Activated CD4-positive, alpha-beta T cell treated with anti-CD3 and anti-CD28 coated beads for 24 hours (primary cell): ENCODE measurements around the gene CATSPERD.
"Not testable (repeated sequence)": the region's sequence is repeated elsewhere in the genome, so short reads cannot be mapped to it uniquely, and the experiment has no call there.

Experiments used
- DNase-seq, 2 donors: peaks; one replicate each; pipeline ENCODE4 v3.0.0-alpha.2; 2020; ENCODE audit warnings: low read depth in 2 of 2

The CATSPERD gene

DNA sequence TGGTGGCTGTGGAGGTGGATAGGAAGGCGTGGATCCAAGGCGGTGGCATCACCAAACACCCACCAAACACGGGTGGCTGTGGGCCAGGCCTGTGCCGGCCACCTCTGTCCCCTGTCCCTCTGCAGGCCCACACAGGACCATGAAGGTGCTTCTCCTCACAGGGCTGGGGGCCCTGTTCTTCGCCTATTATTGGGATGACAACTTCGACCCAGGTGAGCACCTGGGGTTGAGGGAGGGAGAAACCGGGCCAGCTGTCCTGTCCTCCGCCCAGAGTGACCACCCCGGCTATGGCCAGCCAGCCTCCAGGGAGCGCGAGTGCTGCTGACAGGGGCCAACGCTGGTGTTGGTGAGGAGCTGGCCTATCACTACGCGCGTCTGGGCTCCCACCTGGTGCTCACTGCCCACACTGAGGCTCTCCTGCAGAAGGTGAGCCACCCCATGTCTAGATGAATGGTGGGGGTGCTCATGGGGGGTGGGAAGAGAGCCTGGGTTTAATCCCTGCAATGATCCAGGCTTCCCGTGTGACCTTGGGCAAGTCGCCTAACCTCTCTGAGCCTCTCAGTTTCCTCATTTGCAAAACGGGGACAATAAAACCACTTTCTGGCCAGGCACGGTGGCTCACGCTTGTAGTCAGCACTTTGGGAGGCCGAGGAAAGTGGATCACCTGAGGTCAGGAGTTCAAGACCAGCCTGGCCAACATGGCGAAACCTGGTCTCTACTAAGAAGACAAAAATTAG is 35.6 kb upstream of the CATSPERD start:
- DNase-seq: no peak

DNA sequence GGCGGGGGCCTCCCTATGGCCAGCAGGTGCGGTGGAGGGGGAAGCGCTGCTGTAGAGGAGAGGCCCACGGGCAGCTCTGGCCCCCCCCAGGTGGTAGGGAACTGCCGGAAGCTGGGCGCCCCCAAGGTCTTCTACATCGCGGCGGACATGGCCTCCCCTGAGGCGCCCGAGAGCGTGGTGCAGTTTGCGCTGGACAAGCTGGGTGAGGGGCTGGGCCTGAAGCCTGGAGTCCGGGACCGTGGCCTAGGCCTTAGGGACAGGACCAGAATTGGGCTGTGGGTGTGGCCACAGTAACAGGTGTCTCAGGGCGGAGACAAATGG is 34.2 kb upstream of the CATSPERD start:
- no peak for DNase-seq

DNA sequence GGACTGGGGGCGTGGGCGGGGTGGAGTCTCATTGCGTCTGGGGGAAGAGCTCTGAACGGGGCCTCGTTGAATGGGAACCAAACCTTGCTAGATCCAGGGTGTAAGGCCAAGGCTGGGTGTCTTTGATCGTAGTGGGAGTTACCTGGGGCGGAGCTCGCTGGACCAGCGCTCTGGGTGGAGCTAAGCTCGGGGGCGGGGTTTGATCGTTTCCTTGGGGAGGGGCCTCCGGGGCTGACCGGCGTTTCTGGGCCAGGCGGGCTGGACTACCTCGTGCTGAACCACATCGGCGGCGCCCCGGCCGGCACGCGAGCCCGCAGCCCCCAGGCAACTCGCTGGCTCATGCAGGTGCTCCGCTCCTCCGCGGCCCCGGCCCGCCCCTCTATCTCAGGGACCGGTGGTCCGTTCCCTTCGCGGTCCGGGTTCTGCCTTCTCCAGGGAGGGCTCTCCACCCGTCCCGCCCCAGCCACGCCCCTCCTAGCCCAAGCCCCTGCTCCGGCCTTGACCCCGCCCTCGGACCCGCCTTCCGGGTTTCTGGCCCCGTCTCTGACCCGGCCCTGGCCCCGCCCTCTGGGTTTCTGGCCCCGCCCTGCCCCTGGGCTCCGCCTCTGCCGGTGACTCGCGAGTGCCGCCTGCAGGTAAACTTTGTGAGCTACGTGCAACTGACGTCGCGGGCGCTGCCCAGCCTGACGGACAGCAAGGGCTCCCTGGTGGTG is 33.6 kb upstream of the CATSPERD start:
- DNase-seq: peak; percentile 100

DNA sequence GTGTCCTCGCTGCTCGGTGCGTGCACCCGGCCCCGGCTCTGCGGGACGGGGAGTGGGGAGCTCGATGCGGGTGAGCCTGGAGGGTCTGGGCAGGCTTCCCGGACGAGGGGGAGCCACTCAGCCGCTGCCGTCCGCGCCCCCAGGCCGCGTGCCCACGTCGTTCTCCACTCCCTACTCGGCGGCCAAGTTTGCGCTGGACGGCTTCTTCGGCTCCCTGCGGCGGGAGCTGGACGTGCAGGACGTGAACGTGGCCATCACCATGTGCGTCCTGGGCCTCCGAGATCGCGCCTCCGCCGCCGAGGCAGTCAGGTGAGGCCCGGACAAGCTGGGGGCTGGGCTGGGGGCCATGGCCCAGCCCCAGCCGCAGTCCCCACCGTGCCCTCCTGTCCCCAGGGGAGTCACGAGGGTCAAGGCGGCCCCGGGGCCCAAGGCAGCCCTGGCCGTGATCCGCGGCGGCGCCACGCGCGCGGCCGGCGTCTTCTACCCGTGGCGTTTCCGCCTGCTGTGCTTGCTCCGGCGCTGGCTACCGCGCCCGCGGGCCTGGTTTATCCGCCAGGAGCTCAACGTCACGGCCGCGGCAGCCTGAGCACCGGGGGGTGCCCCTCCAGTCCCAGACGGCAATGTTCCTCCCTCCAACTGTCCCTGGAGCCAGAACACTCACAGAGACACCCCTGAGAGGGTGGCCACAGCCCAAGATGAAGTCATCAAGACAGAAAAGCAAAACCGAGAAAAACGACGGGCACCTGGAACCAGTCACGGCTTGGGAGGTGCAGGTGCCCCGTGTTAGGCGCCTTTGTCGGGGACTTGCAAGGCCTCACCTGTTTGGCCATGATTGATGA is 32.9 kb upstream of the CATSPERD start:
- DNase-seq: no peak

DNA sequence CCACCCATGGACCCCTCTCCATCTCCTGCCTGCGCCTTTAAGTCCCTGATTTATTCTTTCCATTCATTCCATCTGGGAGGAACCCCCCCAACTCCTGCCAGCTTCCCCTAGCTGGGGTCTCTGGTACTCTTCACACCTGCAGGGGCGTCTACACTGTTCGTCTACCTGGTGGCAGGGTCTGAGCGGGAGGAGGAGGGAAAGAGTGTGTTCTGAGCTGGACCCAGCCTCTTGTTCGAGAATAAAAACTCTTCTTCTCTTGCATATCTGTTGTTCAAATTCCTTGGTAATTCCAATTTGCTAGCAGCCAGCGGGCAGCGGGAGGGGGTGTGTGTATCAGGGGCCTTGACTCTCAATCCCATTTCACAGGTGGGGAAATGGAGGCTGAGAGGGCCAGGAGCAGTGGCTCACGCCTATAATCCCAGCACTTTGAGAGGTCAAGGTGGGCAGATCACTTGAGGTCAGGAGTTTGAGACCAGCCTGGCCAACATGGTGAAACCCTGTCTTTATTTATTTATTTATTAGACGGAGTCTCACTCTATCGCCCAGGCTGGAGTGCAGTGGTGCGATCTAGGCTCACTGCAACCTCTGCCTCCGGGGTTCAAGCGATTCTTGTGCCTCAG is 32.1 kb upstream of the CATSPERD start:
- not testable (repeated sequence) for DNase-seq

DNA sequence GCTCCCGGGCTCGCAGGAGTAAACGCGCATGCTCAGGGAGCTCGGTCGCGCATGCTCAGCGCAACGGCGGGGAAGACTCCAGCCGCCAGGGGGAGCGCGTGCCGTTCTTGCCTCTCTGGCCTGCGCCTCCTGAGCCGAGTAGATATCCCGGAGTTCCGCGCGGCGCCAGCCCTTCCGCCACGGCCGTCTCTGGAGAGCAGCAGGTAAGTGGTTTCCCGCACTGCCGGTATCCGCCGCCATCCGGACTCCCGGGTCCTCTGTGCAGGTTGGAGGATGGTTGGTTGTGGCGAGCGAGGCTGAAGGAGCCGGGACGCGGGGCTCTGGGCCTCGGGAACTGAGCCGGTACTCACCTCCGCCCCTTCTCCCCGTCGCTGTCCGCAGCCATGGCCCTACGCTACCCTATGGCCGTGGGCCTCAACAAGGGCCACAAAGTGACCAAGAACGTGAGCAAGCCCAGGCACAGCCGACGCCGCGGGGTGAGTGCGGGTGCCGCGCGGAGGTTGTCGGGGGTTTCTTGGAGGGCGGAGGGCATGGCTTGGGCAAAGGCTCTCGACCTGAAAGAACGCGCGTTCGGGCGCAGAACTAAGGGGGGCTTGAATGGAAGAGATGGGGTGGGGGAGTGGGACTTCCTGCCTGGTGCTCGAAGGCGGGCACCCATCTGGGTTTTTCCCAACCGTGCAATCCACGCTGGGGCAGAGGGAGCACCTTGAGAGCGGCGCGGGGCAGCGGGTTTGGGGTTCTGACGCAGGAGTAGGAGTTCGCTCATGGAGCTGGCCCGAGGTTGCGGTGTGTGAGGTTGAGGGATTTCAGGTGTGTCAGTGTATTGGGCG is 30.1 kb upstream of the CATSPERD start, which contains the start of gene RPL36:
Gene RPL36 (plus strand): TSS at position 171 of the 830 bp plus-strand sequence. CDS start 213 bp downstream, at position 384.
- peak; percentile 99 for DNase-seq

DNA sequence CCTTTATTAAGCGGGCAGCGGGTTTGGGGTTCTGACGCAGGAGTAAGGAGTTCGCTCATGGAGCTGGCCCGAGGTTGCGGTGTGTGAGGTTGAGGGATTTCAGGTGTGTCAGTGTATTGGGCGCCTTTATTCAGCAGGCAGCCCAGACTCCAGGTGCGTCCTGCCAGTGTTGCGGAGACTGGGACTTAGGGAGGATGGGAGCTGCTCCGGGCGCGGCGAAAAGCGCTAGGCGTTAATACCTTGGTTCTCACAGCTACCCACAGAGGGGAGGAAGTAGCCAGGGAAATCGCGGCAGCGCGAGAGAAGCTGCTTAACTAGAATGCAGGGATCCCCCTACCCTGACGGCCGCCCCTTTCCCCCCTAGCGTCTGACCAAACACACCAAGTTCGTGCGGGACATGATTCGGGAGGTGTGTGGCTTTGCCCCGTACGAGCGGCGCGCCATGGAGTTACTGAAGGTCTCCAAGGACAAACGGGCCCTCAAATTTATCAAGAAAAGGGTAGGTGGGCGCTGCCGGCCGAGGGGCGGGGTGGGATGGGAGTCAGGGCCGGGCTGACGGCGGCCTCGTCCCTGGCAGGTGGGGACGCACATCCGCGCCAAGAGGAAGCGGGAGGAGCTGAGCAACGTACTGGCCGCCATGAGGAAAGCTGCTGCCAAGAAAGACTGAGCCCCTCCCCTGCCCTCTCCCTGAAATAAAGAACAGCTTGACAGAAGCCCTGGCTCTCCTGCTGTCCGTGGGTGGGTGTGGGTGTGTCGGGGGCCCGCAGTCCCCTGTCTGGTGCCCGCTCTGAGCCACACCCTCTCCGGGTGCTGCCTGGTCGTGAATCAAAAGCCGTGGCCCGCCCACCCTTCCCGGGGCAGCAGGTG is 29.2 kb upstream of the CATSPERD start:
- DNase-seq: peak in 1 of 2 donors; percentile 56

DNA sequence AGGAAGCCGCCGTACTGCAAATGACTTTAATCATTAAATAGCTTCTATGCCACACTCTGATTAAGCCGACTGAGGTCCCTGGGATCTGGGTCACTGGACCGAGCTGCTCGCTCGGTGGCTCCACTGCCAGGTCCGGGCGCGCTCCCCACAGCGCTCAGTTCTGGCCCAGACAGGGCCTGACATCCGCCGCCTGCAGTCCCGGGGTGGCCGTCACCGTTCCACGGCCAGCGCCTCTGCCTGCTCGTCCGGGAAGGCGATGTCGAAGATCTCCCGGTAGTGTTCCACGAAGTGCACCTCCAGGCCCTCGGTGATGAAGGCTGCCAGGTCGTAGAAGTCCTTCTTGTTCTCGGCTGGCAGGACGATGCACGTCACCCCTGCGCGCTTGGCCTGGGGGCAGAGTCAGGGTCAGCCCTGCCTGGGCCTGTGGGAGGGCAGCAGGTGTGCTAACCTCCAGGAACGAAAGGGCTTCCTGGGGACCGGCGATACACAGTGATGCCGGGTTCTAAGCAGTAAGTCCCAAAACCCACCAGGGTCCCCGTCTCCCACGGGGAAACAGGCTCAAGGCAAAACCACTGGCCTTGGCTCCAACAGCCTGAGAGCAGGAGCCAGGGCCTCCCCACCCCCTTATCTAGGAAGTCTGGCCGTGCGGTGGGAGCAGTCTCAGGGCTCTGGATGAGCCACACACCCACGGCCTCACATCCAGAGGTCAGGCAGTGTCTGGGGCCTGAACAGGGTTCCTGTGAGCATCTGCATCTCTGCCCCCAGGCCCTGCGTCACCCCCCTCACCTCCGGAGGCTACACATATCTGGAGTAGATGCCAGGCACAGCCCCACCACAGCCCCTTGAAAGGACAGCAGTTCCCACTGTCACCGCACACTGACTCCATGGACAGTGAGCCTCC is 28.4 kb upstream of the CATSPERD start:
- DNase-seq: no peak

DNA sequence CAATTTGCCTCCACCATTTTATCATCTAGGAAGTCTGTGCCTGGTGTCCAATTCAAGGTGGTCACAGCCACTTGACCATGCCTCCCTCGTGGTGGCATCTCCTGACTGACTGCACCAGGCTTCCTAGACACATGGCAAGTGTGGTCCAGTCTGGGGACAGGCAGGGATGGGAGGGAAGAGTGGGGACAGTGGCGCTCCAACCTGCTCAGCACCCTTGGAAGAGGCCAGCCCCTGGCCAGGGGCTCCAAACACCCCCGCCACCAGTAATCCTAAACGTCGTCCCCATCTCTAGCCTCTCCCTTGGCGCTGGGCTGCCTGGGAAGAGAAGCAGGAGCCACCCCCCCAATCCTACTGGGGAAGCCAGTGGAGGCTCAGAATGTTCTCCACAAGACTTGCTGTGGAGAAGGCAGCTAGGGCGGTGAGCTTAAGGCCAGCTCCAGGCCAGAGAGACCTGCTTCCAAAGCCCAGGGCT is 27.7 kb upstream of the CATSPERD start:
- DNase-seq: no peak

DNA sequence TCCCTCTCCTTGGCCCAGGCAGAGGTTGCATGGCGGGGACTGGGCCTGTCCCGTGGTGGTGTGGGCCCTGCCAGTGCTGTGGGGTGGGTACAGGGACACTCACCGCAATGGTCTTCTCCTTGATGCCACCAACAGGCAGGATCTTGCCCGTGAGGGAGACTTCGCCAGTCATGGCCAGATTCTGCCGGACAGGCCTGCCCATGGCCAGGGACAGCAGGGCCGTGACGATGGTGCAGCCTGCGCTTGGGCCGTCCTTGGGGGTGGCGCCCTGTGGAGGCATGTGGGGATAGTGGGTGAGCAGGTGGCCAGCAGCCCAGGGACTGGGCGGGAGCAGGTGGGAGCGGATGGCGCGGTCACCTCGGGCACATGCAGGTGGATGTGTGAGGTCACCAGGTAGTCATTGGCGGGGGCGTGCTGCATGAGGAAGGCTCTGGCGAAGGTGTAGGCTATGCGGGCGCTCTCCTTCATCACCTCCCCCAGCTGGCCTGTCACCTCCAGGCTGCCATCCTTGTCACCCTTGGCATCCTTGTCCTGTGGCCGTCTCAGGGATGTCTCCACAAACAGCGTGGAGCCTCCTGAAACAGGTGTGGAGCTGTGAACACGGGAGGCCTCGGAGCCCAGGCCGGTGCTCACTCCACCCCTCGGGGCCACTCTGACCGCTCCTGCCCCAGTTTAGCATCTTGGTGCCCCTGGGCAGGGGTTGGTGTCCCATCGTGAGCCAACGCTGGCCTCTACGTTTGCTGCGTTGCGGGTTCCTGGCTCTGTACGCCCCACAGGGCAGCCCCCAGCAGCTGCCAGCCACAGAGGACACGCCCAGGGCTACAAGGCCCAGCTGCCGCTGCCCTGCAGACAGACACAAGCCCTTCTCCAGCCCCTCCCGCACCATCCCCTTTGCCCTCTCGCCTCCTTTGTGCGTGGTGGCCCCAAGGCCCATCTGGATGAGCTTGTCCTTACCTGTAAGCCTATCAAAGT is 27.0 kb upstream of the CATSPERD start:
- DNase-seq: no peak

DNA sequence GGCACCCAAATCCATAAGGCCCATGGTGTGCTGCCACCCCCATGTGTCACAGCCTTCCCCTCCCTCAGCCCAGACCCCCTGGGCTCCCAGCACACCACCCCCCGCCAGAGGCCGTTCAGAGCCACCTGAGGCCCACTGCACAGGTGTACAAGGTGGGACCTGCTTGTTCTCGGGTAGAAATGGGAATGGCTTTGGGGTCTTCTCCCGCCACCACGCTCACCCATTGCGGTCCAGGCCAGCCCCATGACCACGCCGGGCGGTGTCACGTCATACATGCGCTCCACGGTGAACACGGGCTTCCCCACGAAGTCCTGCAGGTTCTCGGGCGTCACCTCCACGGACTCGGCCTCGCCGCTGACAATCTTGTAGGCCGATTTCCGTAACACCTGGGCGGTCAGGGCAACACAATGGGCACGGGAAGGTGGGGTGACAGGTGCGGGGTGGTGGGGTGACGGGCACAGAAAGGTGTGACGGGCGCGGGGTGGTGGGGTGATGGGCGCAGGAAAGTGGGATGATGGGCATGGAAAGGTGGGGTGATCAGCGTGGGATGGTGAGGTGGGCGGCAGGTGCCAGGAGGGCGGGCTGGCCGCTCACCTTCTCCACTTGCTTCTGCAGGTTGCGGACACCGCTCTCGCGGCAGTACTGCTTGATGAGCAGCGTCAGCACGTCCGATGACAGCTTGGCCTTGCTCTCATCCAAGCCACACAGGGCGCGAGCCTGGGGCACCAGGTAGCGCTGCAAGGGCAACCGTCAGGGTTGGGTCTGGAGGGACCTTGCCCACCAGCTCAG is 26.1 kb upstream of the CATSPERD start:
- DNase-seq: no peak

DNA sequence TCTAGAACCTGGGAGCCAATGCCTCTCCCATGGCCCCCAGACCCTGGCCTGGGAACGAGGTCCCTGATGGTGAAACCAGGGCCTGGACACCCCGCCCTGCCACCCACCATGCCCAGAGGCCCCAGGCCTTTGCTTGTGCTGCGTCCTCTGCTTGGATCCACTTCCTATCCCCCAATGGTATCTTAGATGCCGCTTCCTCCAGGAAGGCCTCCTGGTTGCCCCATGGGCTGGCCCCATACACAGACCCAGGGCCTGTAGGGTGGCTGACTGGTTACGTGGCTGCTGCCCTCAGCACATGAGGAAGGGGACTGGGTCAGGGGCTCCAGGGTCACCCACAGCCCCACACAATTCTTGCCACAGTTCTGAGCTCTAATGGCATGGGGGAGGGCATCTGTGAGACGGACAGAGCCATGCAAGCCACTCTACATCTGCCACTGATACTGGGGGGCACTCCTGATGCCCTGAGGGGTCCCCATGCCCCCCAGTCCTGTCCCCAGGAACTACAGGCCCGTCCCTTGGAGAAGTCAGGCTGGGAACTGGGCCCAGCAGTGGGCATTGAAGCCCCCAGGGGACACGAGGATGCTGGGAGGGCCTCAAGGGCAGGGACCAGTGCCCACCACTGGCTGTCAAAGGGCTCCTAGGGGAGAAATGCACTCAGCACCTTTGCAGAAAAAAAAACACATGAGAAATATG is 25.3 kb upstream of the CATSPERD start:
- no peak for DNase-seq

DNA sequence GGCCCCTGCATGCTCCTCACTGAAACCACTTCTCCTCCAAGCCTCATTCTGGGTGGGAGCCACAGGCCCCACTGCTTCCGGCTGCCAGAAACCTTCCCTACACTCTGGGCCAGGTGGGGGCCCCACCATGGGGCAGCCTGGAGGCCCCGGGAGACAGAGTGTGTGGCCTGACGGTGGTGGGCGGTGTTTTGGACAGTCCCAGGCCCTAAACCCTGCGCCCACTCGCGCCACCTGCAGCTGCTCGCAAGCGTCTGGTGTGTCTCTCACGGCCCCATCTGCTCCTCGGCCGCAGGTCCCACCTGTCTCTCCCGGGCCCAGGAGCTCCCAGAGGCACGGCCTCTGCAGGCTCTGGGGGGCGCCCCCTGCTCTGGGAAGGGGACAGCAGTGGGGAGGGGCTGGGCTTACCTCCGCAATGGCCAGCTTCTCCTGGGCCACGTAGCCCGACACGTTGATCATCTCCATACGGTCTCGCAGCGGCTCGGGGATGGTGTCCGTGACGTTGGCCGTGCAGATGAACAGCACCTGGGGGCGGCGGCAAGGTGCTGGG is 24.7 kb upstream of the CATSPERD start:
- DNase-seq: no peak

DNA sequence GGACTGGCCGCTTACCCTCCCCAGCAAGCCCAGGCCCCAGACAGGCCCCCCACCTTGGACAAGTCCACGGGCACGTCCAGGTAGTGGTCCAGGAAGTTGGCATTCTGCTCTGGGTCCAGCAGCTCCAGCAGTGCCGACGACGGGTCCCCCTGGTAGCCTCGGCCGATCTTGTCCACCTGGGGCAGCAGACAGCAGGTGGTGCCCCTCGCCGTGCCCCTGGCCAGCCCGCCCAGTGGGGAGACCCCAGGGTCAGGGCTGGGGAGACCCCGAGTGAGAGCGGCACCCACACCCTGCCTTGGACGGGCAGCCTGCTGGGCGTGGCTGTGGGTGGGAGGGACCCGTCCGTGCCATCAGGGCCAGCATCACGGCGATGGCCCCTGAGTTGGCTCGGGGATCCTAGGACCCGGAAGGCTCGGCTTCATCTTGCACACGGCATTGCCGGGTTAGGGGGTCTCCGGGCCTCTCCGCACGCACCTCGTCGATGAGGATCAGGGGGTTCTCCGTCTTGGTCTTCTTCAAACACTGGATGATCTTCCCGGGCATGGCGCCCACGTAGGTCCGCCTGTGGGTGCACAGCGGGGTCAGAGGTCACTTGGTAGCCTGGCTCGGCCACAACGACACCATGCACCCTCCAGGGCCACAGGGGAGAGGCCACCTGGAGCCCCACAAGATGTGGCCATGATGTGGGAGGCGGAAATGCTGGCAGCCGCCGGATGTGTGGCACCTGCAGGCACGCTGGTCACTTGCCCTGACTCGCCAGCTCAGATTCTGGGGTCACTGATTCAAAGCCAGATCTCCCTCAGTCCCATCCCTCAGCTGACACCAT is 24.0 kb upstream of the CATSPERD start:
- DNase-seq: no peak
